SK-N-SH treated with all-trans-retinoic acid at 6 μM for 48 hours (cell line): ENCODE data around the gene DNAH7.

ENCODE experiments used
- ATAC-seq: fragments of 200-7000 bp; cut with Tn5 transposase; 3 replicates; pipeline ENCODE4 v1.9.1; 2020; ENCODE audit warnings: mild to moderate bottlenecking, moderate library complexity
- ARNTL ChIP-seq: fragments of 450-650 bp; formaldehyde crosslinking; IDR thresholded peaks from 2 replicates; pipeline ENCODE4 v1.5.0; 2020; ENCODE audit warnings: low read depth, mild to moderate bottlenecking, moderate library complexity, borderline replicate concordance
- BACH2 ChIP-seq: fragments of 250-450 bp; sonication (Bioruptor Pico); IDR thresholded peaks from 2 replicates; pipeline ENCODE4 v1.9.0; 2021; ENCODE audit warnings: mild to moderate bottlenecking, borderline replicate concordance
- CREB5 ChIP-seq: fragments of 250-450 bp; sonication (Bioruptor Pico); IDR thresholded peaks from 2 replicates; pipeline ENCODE4 v1.5.1; 2020; ENCODE audit warnings: low read depth, mild to moderate bottlenecking, moderate library complexity
- CSDC2 ChIP-seq: fragments of 250-450 bp; sonication (Bioruptor Pico); IDR thresholded peaks from 2 replicates; pipeline ENCODE4 v1.5.0; 2020; ENCODE audit warnings: mild to moderate bottlenecking, moderate library complexity
- CSRNP3 ChIP-seq: fragments of 250-450 bp; sonication (Bioruptor Pico); IDR thresholded peaks from 2 replicates; pipeline ENCODE4 v1.5.1; 2021; ENCODE audit warnings: mild to moderate bottlenecking, moderate library complexity
- ESRRG ChIP-seq: fragments of 250-450 bp; sonication (Bioruptor Pico); IDR thresholded peaks from 2 replicates; pipeline ENCODE4 v1.6.1; 2021; ENCODE audit warnings: mild to moderate bottlenecking
- GLIS3 ChIP-seq: fragments of 250-450 bp; sonication (Bioruptor Pico); IDR thresholded peaks from 2 replicates; pipeline ENCODE4 v1.5.0; 2020; ENCODE audit warnings: mild to moderate bottlenecking, moderate library complexity
- OSR1 ChIP-seq: fragments of 250-450 bp; sonication (Bioruptor Pico); IDR thresholded peaks from 2 replicates; pipeline ENCODE4 v1.8.0; 2022; ENCODE audit warnings: moderate library complexity, mild to moderate bottlenecking, inconsistent platforms
- PATZ1 ChIP-seq: fragments of 250-450 bp; sonication (Bioruptor Pico); IDR thresholded peaks from 2 replicates; pipeline ENCODE4 v1.8.0; 2020; ENCODE audit warnings: mild to moderate bottlenecking, moderate library complexity, borderline replicate concordance
- POU6F1 ChIP-seq: fragments of 250-450 bp; sonication (Bioruptor Pico); IDR thresholded peaks from 2 replicates; pipeline ENCODE4 v1.8.0; 2021; ENCODE audit warnings: low read depth, mild to moderate bottlenecking, moderate library complexity, borderline replicate concordance
- PPARA ChIP-seq: fragments of 250-450 bp; sonication (Bioruptor Pico); IDR thresholded peaks from 2 replicates; pipeline ENCODE4 v1.5.0; 2020; ENCODE audit warnings: mild to moderate bottlenecking, borderline replicate concordance
- RARB ChIP-seq: fragments of 250-450 bp; sonication (Bioruptor Pico); IDR thresholded peaks from 2 replicates; pipeline ENCODE4 v1.8.0; 2021; ENCODE audit warnings: mild to moderate bottlenecking, moderate library complexity
- SNAI2 ChIP-seq: fragments of 250-450 bp; sonication (Bioruptor Pico); IDR thresholded peaks from 2 replicates; pipeline ENCODE4 v1.5.0; 2020; ENCODE audit warnings: mild to moderate bottlenecking, moderate library complexity
- TOX ChIP-seq: fragments of 250-450 bp; sonication (Bioruptor Pico); IDR thresholded peaks from 2 replicates; pipeline ENCODE4 v1.8.0; 2021; ENCODE audit warnings: mild to moderate bottlenecking, moderate library complexity, borderline replicate concordance
- TSHZ2 ChIP-seq: fragments of 250-450 bp; sonication (Bioruptor Pico); IDR thresholded peaks from 2 replicates; pipeline ENCODE4 v1.5.0; 2020; ENCODE audit warnings: mild to moderate bottlenecking, moderate library complexity
- ZC3H10 ChIP-seq: fragments of 250-450 bp; sonication (Bioruptor Pico); IDR thresholded peaks from 2 replicates; pipeline ENCODE4 v1.5.1; 2021; ENCODE audit warnings: mild to moderate bottlenecking, moderate library complexity
- ZFP3 ChIP-seq: fragments of 250-450 bp; sonication (Bioruptor Pico); IDR thresholded peaks from 2 replicates; pipeline ENCODE4 v1.5.0; 2020; ENCODE audit warnings: mild to moderate bottlenecking, moderate library complexity
- ZFP30 ChIP-seq: fragments of 450-650 bp; formaldehyde crosslinking; IDR thresholded peaks from 2 replicates; pipeline ENCODE4 v1.5.0; 2022; ENCODE audit warnings: mild to moderate bottlenecking, moderate library complexity
- ZNF565 ChIP-seq: fragments of 450-650 bp; formaldehyde crosslinking; conservative IDR thresholded peaks from 2 replicates; pipeline ENCODE4 v1.5.0; 2020; ENCODE audit warnings: low read depth, mild to moderate bottlenecking, moderate library complexity
- ZNF70 ChIP-seq: fragments of 450-650 bp; formaldehyde crosslinking; IDR thresholded peaks from 2 replicates; pipeline ENCODE4 v1.5.0; 2020; ENCODE audit warnings: mild to moderate bottlenecking, moderate library complexity
- ZNF8 ChIP-seq: fragments of 450-650 bp; formaldehyde crosslinking; IDR thresholded peaks from 2 replicates; pipeline ENCODE4 v1.5.0; 2020; ENCODE audit warnings: mild to moderate bottlenecking, moderate library complexity

The DNAH7 gene

GRCh38 chr2:196086517-196087368 lies 18.1 kb upstream of the DNAH7 start:
- no peak for ATAC-seq
- TF ChIP-seq PATZ1 (no peak), ZNF565 (CRISPR knock-in tag) (no peak), ARNTL (no peak)

- no peak for ATAC-seq
- TF ChIP-seq BACH2 (CRISPR knock-in tag) (no peak), GLIS3 (no peak), CSDC2 (CRISPR knock-in tag) (no peak), ZC3H10 (CRISPR knock-in tag) (no peak), OSR1 (CRISPR knock-in tag) (no peak), ESRRG (CRISPR knock-in tag) (no peak), TOX (no peak), ARNTL (no peak), SNAI2 (CRISPR knock-in tag) (no peak)
These were observed 15.0 kb upstream of the DNAH7 start for GRCh38 chr2:196083601-196084000.

- TF ChIP-seq CSDC2 (CRISPR knock-in tag), result no peak
- TF ChIP-seq CREB5 (CRISPR knock-in tag), result no peak
- TF ChIP-seq CSRNP3, result no peak
- TF ChIP-seq OSR1 (CRISPR knock-in tag), result no peak
- TF ChIP-seq RARB (CRISPR knock-in tag), result no peak
- no peak for TF ChIP-seq TOX
- TF ChIP-seq ZNF565 (CRISPR knock-in tag), result no peak
- TF ChIP-seq ARNTL, result no peak
- TF ChIP-seq ZC3H10 (CRISPR knock-in tag), result no peak
- TF ChIP-seq PPARA (CRISPR knock-in tag), result no peak
- TF ChIP-seq GLIS3, result no peak
- TF ChIP-seq ZNF70 (CRISPR knock-in tag), result no peak
- no peak for TF ChIP-seq ZNF8 (CRISPR knock-in tag)
- TF ChIP-seq ZFP30 (CRISPR knock-in tag), result no peak
- no peak for TF ChIP-seq SNAI2 (CRISPR knock-in tag)
- no peak for TF ChIP-seq TSHZ2
- ATAC-seq, result no peak
These were observed 11.9 kb upstream of the DNAH7 start for GRCh38 chr2:196080526-196080925.

- no peak for ATAC-seq
- TF ChIP-seq POU6F1 (CRISPR knock-in tag) (no peak), PPARA (CRISPR knock-in tag) (no peak), RARB (CRISPR knock-in tag) (no peak), CSDC2 (CRISPR knock-in tag) (no peak), GLIS3 (no peak), ZNF8 (CRISPR knock-in tag) (no peak), TSHZ2 (no peak), ZNF70 (CRISPR knock-in tag) (no peak), PATZ1 (no peak), ZFP3 (no peak), TOX (no peak), ZNF565 (CRISPR knock-in tag) (no peak)
- TF ChIP-seq, all 23 proteins: peak for 0
These were observed 10.4 kb upstream of the DNAH7 start for GRCh38 chr2:196079052-196079451.
